ENCODE measurements around the gene DLAT. TPM values are rescaled to one million over a fixed set of nuclear protein-coding genes. Genes with fewer than 3 reads are reported as not detected.

DLAT gene
- 10 to 100 TPM; 19.9 to 21.2 TPM for total RNA-seq

GRCh38 chr11:112024773-112025678 is at the start of gene DLAT:
Gene DLAT, plus strand, starts transcription at chr11:112025408. Its CDS starts 65 bp downstream, at chr11:112025473.
- Histone ChIP-seq H3K27me3 (replicated peaks; ENCODE audit: insufficient read depth) (no peaks in the 10 kb centered on the region), H3K4me1 (replicated peaks) (no peaks in the 10 kb centered on the region), H3K36me3 (peaks cover 0 to 2% of the 10 kb centered on the region in 2 donors), H3K27ac (peak within 1 kb of the TSS; percentile 79 to 88), H3K9me3 (no peaks in the 10 kb centered on the region), H3K4me3 (peak within 1 kb of the TSS; percentile 70 to 73)
- WGBS: under 1% methylated on average over 71 of the region's 71 CpGs
- peak; percentile 64 for DNase-seq (ENCODE audit: low spot score)
- TF ChIP-seq CTCF (IDR thresholded peaks at IDR 0.05) (peak in 1 of 4 experiments; percentile 21), POLR2AphosphoS5 (IDR thresholded peaks at IDR 0.05) (peak; percentile 46), POLR2A (IDR thresholded peaks at IDR 0.05) (peak; percentile 24)
- intact Hi-C loops (cut with DNase I): no loop called here

GRCh38 chr11:111976119-111976766 is 49.0 kb upstream of the DLAT start:
- no peak for DNase-seq (ENCODE audit: low spot score)
- Histone ChIP-seq H3K27ac (peak overlapping the region; percentile 86 to 89), H3K4me3 (peak overlapping the region; percentile 52 to 60), H3K27me3 (replicated peaks; ENCODE audit: insufficient read depth) (no peaks in the 10 kb centered on the region), H3K4me1 (replicated peaks) (peaks cover 6% of the 10 kb centered on the region), H3K36me3 (no peaks in the 10 kb centered on the region), H3K9me3 (no peaks in the 10 kb centered on the region)
- 52% methylated on average over 7 of the region's 7 CpGs for WGBS
- no peak for TF ChIP-seq POLR2A (IDR thresholded peaks at IDR 0.05)
- TF ChIP-seq CTCF (IDR thresholded peaks at IDR 0.05): no peak
- TF ChIP-seq POLR2AphosphoS5 (IDR thresholded peaks at IDR 0.05): no peak
- intact Hi-C loops (cut with DNase I): loop anchor here (2.0 kb wide), 1 partner anchor 37 kb away; no protein-coding TSS in a partner anchor

- peak; percentile 53 for DNase-seq (ENCODE audit: low spot score)
- H3K4me3 ChIP-seq: peak overlapping the region; percentile 52 to 60
- intact Hi-C loops (cut with DNase I): loop anchor here (2.0 kb wide), 1 partner anchor 38 kb away; no protein-coding TSS in a partner anchor
- H3K27me3 ChIP-seq (replicated peaks; ENCODE audit: insufficient read depth): no peaks in the 10 kb centered on the region
- WGBS: 8% methylated on average over 21 of the region's 21 CpGs
- peaks cover 6% of the 10 kb centered on the region for H3K4me1 ChIP-seq (replicated peaks)
- H3K9me3 ChIP-seq: no peaks in the 10 kb centered on the region
- H3K27ac ChIP-seq: peak overlapping the region; percentile 86 to 89
- TF ChIP-seq CTCF (IDR thresholded peaks at IDR 0.05) (no peak), POLR2A (IDR thresholded peaks at IDR 0.05) (no peak), POLR2AphosphoS5 (IDR thresholded peaks at IDR 0.05) (peak; percentile 32)
- no peaks in the 10 kb centered on the region for H3K36me3 ChIP-seq
Observed at GRCh38 chr11:111976767-111977145, 48.5 kb upstream of the DLAT start.

- no peaks in the 10 kb centered on the region for H3K9me3 ChIP-seq
- 2% methylated on average over 48 of the region's 65 CpGs for WGBS
- no peaks in the 10 kb centered on the region for H3K36me3 ChIP-seq
- H3K27ac ChIP-seq: peak overlapping the region; percentile 86 to 89
- peak; percentile 69 for DNase-seq (ENCODE audit: low spot score)
- H3K4me1 ChIP-seq (replicated peaks): peaks cover 6% of the 10 kb centered on the region
- peak overlapping the region; percentile 52 to 60 for H3K4me3 ChIP-seq
- intact Hi-C loops (cut with DNase I): loop anchor here (2.0 kb wide), 2 partner anchors 39 to 65 kb away; partner anchors contain the start of gene HSPB2
- no peaks in the 10 kb centered on the region for H3K27me3 ChIP-seq (replicated peaks; ENCODE audit: insufficient read depth)
- TF ChIP-seq POLR2AphosphoS5 (IDR thresholded peaks at IDR 0.05): no peak
- TF ChIP-seq CTCF (IDR thresholded peaks at IDR 0.05): no peak
- peak; percentile 13 for TF ChIP-seq POLR2A (IDR thresholded peaks at IDR 0.05)
Observed at GRCh38 chr11:111977146-111978027, 47.8 kb upstream of the DLAT start.
